GM12865 (cell line): ENCODE data around the gene PPFIA4.

ENCODE experiments used
- DNase-seq: peaks from one replicate; pipeline ENCODE4 v3.0.0; 2010; ENCODE audit warnings: low read depth
- H3K4me3 ChIP-seq: 2 replicates; pipeline ENCODE4 v1.5.1; 2011; ENCODE audit warnings: mild to moderate bottlenecking, low read depth, low read length, control low read depth
- CTCF ChIP-seq: IDR thresholded peaks from 2 replicates; pipeline ENCODE4 v1.5.1; 2011; ENCODE audit warnings: low read length, control low read depth, low read depth, inconsistent platforms; ENCODE audit not compliant: insufficient read depth; ENCODE audit errors: missing control alignments

Gene PPFIA4

GRCh38 chr1:203043830-203044545 is 17.7 kb downstream of the PPFIA4 start:
- H3K4me3 ChIP-seq = no peak overlapping the region
- no peak for TF ChIP-seq CTCF
- no peak for DNase-seq

- TF ChIP-seq CTCF = no peak
- no peak overlapping the region for H3K4me3 ChIP-seq
- no peak for DNase-seq
Measured at GRCh38 chr1:203044546-203045250, 18.4 kb downstream of the PPFIA4 start.

- TF ChIP-seq CTCF = no peak
- DNase-seq = no peak
- H3K4me3 ChIP-seq = no peak overlapping the region
Measured at GRCh38 chr1:203045336-203045735, 19.0 kb downstream of the PPFIA4 start.

GRCh38 chr1:203045821-203046594 is 19.7 kb downstream of the PPFIA4 start:
- no peak overlapping the region for H3K4me3 ChIP-seq
- DNase-seq = no peak
- no peak for TF ChIP-seq CTCF

- no peak overlapping the region for H3K4me3 ChIP-seq
- no peak for DNase-seq
- no peak for TF ChIP-seq CTCF
Measured at GRCh38 chr1:203046984-203047630, 20.8 kb downstream of the PPFIA4 start.

GRCh38 chr1:203048086-203048485 is 21.8 kb downstream of the PPFIA4 start:
- no peak for DNase-seq
- no peak for TF ChIP-seq CTCF
- H3K4me3 ChIP-seq = no peak overlapping the region
